OCI-LY3 (cell line): ENCODE results near the gene HINFP.

ENCODE experiments used
- H2AFZ ChIP-seq: fragments of 200-600, 300-600 bp; shearing (Covaris generic); 2 replicates; pipeline ENCODE4 v1.6.0; 2014; ENCODE audit warnings: antibody characterized with exemption, low read depth, low read length
- H3K27ac ChIP-seq: fragments of 200-600, 300-600 bp; sonication (generic); 2 replicates; pipeline ENCODE4 v1.5.1; 2014; ENCODE audit warnings: mild to moderate bottlenecking, low read length, moderate library complexity, mixed read lengths
- H3K27me3 ChIP-seq: fragments of 200-600, 300-600 bp; sonication (generic); 2 replicates; pipeline ENCODE4 v1.6.1; 2014; ENCODE audit warnings: low read depth, low read length, mixed read lengths
- H3K36me3 ChIP-seq: fragments of 200-600, 300-600 bp; sonication (generic); replicated peaks from 2 replicates; pipeline ENCODE3; 2014; ENCODE audit warnings: low read depth, low read length, mixed read lengths
- H3K4me1 ChIP-seq: fragments of 300-600, 200-600 bp; sonication (generic); 2 replicates; pipeline ENCODE4 v1.6.1; 2014; ENCODE audit warnings: low read length, mixed read lengths
- H3K4me2 ChIP-seq: fragments of 200-600, 300-600 bp; sonication (generic); 2 replicates; pipeline ENCODE4 v1.6.1; 2014; ENCODE audit warnings: low read length, mixed read lengths
- H3K4me3 ChIP-seq: fragments of 300-600, 200-600 bp; sonication (generic); 2 replicates; pipeline ENCODE4 v1.5.1; 2014; ENCODE audit warnings: antibody characterized with exemption, mild to moderate bottlenecking, low read length, moderate library complexity
- H3K79me2 ChIP-seq: fragments of 300-600, 200-600 bp; shearing (Covaris generic); 2 replicates; pipeline ENCODE4 v1.6.1; 2014; ENCODE audit warnings: mild to moderate bottlenecking, low read length, mixed read lengths
- H3K9ac ChIP-seq: fragments of 300-600, 200-600 bp; shearing (Covaris generic); 2 replicates; pipeline ENCODE4 v1.6.0; 2014; ENCODE audit warnings: mild to moderate bottlenecking, low read length, moderate library complexity
- H3K9me3 ChIP-seq: fragments of 200-600, 300-600 bp; shearing (Covaris generic); 2 replicates; pipeline ENCODE4 v1.6.1; 2014; ENCODE audit warnings: low read length, mixed read lengths; ENCODE audit not compliant: insufficient read depth
- H4K20me1 ChIP-seq: fragments of 200-600, 300-600 bp; sonication (generic); 2 replicates; pipeline ENCODE4 v1.6.1; 2016; ENCODE audit warnings: low read length, mixed read lengths; ENCODE audit not compliant: insufficient read depth
- CTCF ChIP-seq: fragments of 200-600, 300-600 bp; sonication (generic); IDR thresholded peaks from 2 replicates; pipeline ENCODE4 v1.5.1; 2014; ENCODE audit warnings: antibody characterized with exemption, low read length, low read depth
- EZH2phosphoT487 ChIP-seq: fragments of 200-600 bp; shearing (Covaris generic); IDR thresholded peaks from 2 replicates; pipeline ENCODE4 v1.6.1; 2018; ENCODE audit warnings: antibody characterized with exemption, mixed run types, low read depth

HINFP gene

GRCh38 chr11:119118946-119119345 is 2.4 kb upstream of the HINFP start:
- Histone ChIP-seq H3K9ac (no peak overlapping the region), H3K4me1 (peaks cover 15% of the 10 kb centered on the region), H3K27me3 (no peaks in the 10 kb centered on the region), H3K4me2 (no peak overlapping the region), H3K9me3 (no peaks in the 10 kb centered on the region), H3K36me3 (peaks cover 10% of the 10 kb centered on the region), H3K27ac (no peak overlapping the region), H2AFZ (no peak overlapping the region), H3K79me2 (peaks cover 14% of the 10 kb centered on the region), H3K4me3 (no peak overlapping the region), H4K20me1 (peaks cover 7% of the 10 kb centered on the region; the same call in 1 of the 2 replicates)
- TF ChIP-seq CTCF = no peak
- no peak for TF ChIP-seq EZH2phosphoT487

- TF ChIP-seq EZH2phosphoT487 = no peak
- no peak for TF ChIP-seq CTCF
- Histone ChIP-seq H3K27ac (peak overlapping the region; percentile 6; the same call in 1 of the 2 replicates), H3K9me3 (no peaks in the 10 kb centered on the region), H3K4me2 (peak overlapping the region; percentile 76), H4K20me1 (peaks cover 7% of the 10 kb centered on the region; the same call in 1 of the 2 replicates), H3K36me3 (peaks cover 12% of the 10 kb centered on the region), H3K79me2 (peaks cover 14% of the 10 kb centered on the region), H2AFZ (peak overlapping the region; percentile 70), H3K4me3 (peak overlapping the region; percentile 75), H3K27me3 (no peaks in the 10 kb centered on the region), H3K4me1 (peaks cover 15% of the 10 kb centered on the region), H3K9ac (peak overlapping the region; percentile 66)
These were observed 757 bp upstream of the HINFP start for GRCh38 chr11:119120639-119121007.

- H3K27ac ChIP-seq = peak overlapping the region; percentile 19
- H2AFZ ChIP-seq = peak overlapping the region; percentile 80; the same call in 1 of the 2 replicates
- TF ChIP-seq CTCF (no peak), EZH2phosphoT487 (no peak)
These were observed 388 bp downstream of the HINFP start for GRCh38 chr11:119121811-119122124.

GRCh38 chr11:119125821-119126220 is 4.4 kb downstream of the HINFP start:
- Histone ChIP-seq H3K4me2 (no peak overlapping the region), H3K9ac (no peak overlapping the region), H3K27ac (no peak overlapping the region), H3K27me3 (no peaks in the 10 kb centered on the region), H3K4me3 (no peak overlapping the region), H3K9me3 (no peaks in the 10 kb centered on the region), H4K20me1 (peaks cover 7% of the 10 kb centered on the region; the same call in 1 of the 2 replicates), H2AFZ (no peak overlapping the region), H3K79me2 (peaks cover 14% of the 10 kb centered on the region), H3K4me1 (peaks cover 8% of the 10 kb centered on the region), H3K36me3 (peaks cover 15% of the 10 kb centered on the region)
- TF ChIP-seq EZH2phosphoT487 (no peak), CTCF (no peak)

More at GRCh38 chr11:119121811-119122124, 388 bp downstream of the HINFP start:
- H3K79me2 ChIP-seq = peaks cover 14% of the 10 kb centered on the region
- peaks cover 15% of the 10 kb centered on the region for H3K4me1 ChIP-seq
- peaks cover 7% of the 10 kb centered on the region; the same call in 1 of the 2 replicates for H4K20me1 ChIP-seq
- H3K4me2 ChIP-seq = peak overlapping the region; percentile 99
- H3K36me3 ChIP-seq = peaks cover 12% of the 10 kb centered on the region
- H3K9me3 ChIP-seq = no peaks in the 10 kb centered on the region
- H3K4me3 ChIP-seq = peak overlapping the region; percentile 97
- peak overlapping the region; percentile 83 for H3K9ac ChIP-seq
- H3K27me3 ChIP-seq = no peaks in the 10 kb centered on the region
